ENCODE results near the gene MAD1L1.

Gene MAD1L1

DNA sequence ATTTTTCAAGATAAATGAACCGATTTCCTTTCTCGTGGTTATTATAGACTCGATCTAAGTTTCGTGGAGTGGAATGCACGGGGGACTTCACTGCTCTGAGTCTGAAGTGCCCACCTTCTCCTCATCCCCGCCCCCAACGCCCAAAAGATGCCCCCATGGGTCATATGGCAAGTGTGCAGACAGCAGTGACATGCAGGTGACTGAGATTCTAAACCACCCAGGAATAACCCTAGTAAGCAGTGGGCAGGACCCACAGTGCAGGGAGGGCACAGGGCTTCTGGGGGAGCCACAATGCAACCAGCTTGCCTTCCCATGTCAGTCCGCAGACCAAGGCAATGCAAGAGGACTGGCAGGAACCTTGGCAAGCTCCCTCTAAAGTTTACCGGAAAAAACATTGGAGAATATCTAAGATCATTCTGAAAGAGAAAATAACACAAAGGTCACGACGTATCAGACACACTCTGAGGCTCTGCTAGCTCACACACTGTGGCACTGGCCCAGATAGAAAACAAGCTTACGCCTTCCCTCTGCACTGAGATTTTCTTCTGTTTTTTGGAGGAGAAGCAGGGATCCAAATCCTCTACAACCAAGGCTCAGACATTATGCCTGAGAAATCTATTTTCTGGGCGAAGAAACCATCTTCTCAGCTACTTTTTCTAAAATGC lies 239.6 kb downstream of the MAD1L1 start:
- H3K36me3 ChIP-seq (ENCODE audit: control insufficient read depth in 1 of 2, insufficient read depth in 2 of 2, low read length in 2 of 2), result peaks cover 0 to 2% of the 10 kb centered on the region in 2 experiments
- H3K23ac ChIP-seq (ENCODE audit: low read length), result no peak overlapping the region
- no peak overlapping the region for H3K14ac ChIP-seq (ENCODE audit: low read length)
- H3K79me2 ChIP-seq (ENCODE audit: control insufficient read depth, insufficient read depth, low read length, poor library complexity), result no peaks in the 10 kb centered on the region
- no peak overlapping the region for H3K4me2 ChIP-seq (ENCODE audit: low read length)
- no peak overlapping the region for H3K9ac ChIP-seq (ENCODE audit: low read length)
- H3K79me1 ChIP-seq (ENCODE audit: low read length), result no peaks in the 10 kb centered on the region
- H3K4me3 ChIP-seq (ENCODE audit: low read depth, low read length), result no peak overlapping the region
- no peak overlapping the region for H2AK5ac ChIP-seq (ENCODE audit: low read length)
- WGBS (ENCODE audit: extremely low coverage, insufficient coverage, insufficient read length), result no CpG with 5 or more reads among the region's 13 CpGs
- no peak overlapping the region for H2BK5ac ChIP-seq (ENCODE audit: low read depth, low read length, poor library complexity)
- no peak overlapping the region for H2AFZ ChIP-seq (ENCODE audit: insufficient read depth, low read length, poor library complexity)
- DNase-seq, result no peak
- no peaks in the 10 kb centered on the region for H3K4me1 ChIP-seq (ENCODE audit: control insufficient read depth in 1 of 2, insufficient read depth in 2 of 2, low read length in 2 of 2)
- no peak overlapping the region for H4K91ac ChIP-seq (ENCODE audit: low read depth, low read length)
- H3K9me3 ChIP-seq (ENCODE audit: insufficient read depth, low read depth, low read length), result no peaks in the 10 kb centered on the region
- H4K8ac ChIP-seq (ENCODE audit: low read depth, low read length), result no peak overlapping the region
- H2BK120ac ChIP-seq (ENCODE audit: insufficient read depth, low read length, poor library complexity), result no peak overlapping the region
- H3K4ac ChIP-seq (ENCODE audit: low read depth, low read length), result no peak overlapping the region
- no peak overlapping the region for H4K12ac ChIP-seq (ENCODE audit: low read depth, low read length)
- no peak overlapping the region for H2BK12ac ChIP-seq (ENCODE audit: low read length)
- no peak overlapping the region for H3K18ac ChIP-seq (ENCODE audit: low read length)
- no peak overlapping the region for H3K27ac ChIP-seq (ENCODE audit: low read depth, low read length)
- no peaks in the 10 kb centered on the region for H3K27me3 ChIP-seq (ENCODE audit: insufficient read depth, low read length)

DNA sequence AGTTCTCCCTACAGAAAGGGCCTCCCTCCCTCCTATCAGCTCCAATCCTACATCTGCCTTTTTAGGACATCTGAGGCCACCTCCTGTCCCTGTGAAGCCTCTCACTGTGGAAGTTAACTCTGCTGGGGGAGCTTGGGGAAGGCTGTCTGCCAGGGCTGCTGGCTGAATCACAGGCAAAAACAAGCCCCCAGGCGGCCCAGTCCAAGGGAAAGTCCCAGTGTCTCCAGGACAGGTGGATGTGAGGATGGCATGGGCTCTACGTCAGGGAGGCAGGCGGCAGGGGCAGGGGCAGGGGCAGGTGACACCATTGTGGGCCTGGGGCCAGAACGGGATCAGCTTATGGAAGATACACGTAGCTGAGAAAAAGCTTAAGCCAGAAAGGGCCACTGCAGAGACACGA lies 240.2 kb downstream of the MAD1L1 start:
- no peak overlapping the region for H2BK12ac ChIP-seq (ENCODE audit: low read length)
- H3K27me3 ChIP-seq (ENCODE audit: insufficient read depth, low read length), result no peaks in the 10 kb centered on the region
- no peak overlapping the region for H2BK5ac ChIP-seq (ENCODE audit: low read depth, low read length, poor library complexity)
- H3K27ac ChIP-seq (ENCODE audit: low read depth, low read length), result no peak overlapping the region
- no peak overlapping the region for H4K91ac ChIP-seq (ENCODE audit: low read depth, low read length)
- H4K12ac ChIP-seq (ENCODE audit: low read depth, low read length), result no peak overlapping the region
- no peak for DNase-seq
- H3K4ac ChIP-seq (ENCODE audit: low read depth, low read length), result no peak overlapping the region
- no peaks in the 10 kb centered on the region for H3K79me2 ChIP-seq (ENCODE audit: control insufficient read depth, insufficient read depth, low read length, poor library complexity)
- H3K4me1 ChIP-seq (ENCODE audit: control insufficient read depth in 1 of 2, insufficient read depth in 2 of 2, low read length in 2 of 2), result no peaks in the 10 kb centered on the region
- H2AK5ac ChIP-seq (ENCODE audit: low read length), result no peak overlapping the region
- H4K8ac ChIP-seq (ENCODE audit: low read depth, low read length), result no peak overlapping the region
- no peak overlapping the region for H3K4me3 ChIP-seq (ENCODE audit: low read depth, low read length)
- no peak overlapping the region for H3K14ac ChIP-seq (ENCODE audit: low read length)
- H2AFZ ChIP-seq (ENCODE audit: insufficient read depth, low read length, poor library complexity), result no peak overlapping the region
- H3K36me3 ChIP-seq (ENCODE audit: control insufficient read depth in 1 of 2, insufficient read depth in 2 of 2, low read length in 2 of 2), result peaks cover 0 to 2% of the 10 kb centered on the region in 2 experiments
- no peak overlapping the region for H3K18ac ChIP-seq (ENCODE audit: low read length)
- no peak overlapping the region for H3K9ac ChIP-seq (ENCODE audit: low read length)
- H3K79me1 ChIP-seq (ENCODE audit: low read length), result no peaks in the 10 kb centered on the region
- H3K23ac ChIP-seq (ENCODE audit: low read length), result no peak overlapping the region
- H3K9me3 ChIP-seq (ENCODE audit: insufficient read depth, low read depth, low read length), result no peaks in the 10 kb centered on the region
- no peak overlapping the region for H3K4me2 ChIP-seq (ENCODE audit: low read length)
- WGBS (ENCODE audit: extremely low coverage, insufficient coverage, insufficient read length), result no CpG with 5 or more reads among the region's 6 CpGs
- no peak overlapping the region for H2BK120ac ChIP-seq (ENCODE audit: insufficient read depth, low read length, poor library complexity)

DNA sequence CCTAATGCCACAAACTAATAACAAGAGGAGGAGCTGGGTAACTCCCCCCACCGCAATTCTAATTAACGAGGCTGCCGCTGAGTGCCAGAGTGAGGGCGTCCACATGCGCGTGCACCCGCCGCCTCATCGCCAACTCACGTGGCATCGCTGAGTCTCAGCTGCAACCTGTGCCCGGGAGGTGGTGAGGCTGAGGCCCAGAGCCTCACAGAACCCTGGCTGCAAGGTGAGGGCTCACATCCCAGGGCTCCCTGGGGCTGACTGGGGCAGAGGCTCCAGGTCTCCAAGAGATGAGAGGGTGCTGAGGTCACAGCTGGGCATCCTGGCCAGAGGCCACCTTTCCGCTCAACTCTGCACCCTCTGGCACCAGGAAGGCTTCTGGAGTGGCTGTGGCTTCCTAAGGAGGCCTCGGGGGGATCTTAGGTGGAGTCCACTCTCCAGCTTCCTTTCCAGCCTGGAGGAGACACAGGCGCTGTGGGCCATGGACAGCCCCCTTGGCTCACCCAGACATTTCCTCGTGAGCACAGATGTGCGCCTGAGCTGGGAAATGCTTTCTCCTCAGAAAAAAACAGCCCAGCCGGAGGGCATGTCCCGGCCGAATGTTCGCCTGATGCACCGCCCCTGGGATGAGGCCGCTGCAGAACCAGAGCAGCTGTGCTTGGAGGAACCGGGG lies 242.6 kb downstream of the MAD1L1 start:
- H3K18ac ChIP-seq (ENCODE audit: low read length), result no peak overlapping the region
- H3K79me2 ChIP-seq (ENCODE audit: control insufficient read depth, insufficient read depth, low read length, poor library complexity), result no peaks in the 10 kb centered on the region
- no peak for DNase-seq
- H3K79me1 ChIP-seq (ENCODE audit: low read length), result no peaks in the 10 kb centered on the region
- no peak overlapping the region for H2AFZ ChIP-seq (ENCODE audit: insufficient read depth, low read length, poor library complexity)
- H3K4me3 ChIP-seq (ENCODE audit: low read depth, low read length), result no peak overlapping the region
- no peak overlapping the region for H4K12ac ChIP-seq (ENCODE audit: low read depth, low read length)
- H3K27me3 ChIP-seq (ENCODE audit: insufficient read depth, low read length), result no peaks in the 10 kb centered on the region
- no peak overlapping the region for H4K8ac ChIP-seq (ENCODE audit: low read depth, low read length)
- no peak overlapping the region for H2BK12ac ChIP-seq (ENCODE audit: low read length)
- no peak overlapping the region for H2BK5ac ChIP-seq (ENCODE audit: low read depth, low read length, poor library complexity)
- peaks cover 1 to 2% of the 10 kb centered on the region in 2 experiments for H3K4me1 ChIP-seq (ENCODE audit: control insufficient read depth in 1 of 2, insufficient read depth in 2 of 2, low read length in 2 of 2)
- H3K36me3 ChIP-seq (ENCODE audit: control insufficient read depth in 1 of 2, insufficient read depth in 2 of 2, low read length in 2 of 2), result peaks cover 0 to 2% of the 10 kb centered on the region in 2 experiments
- no peak overlapping the region for H2BK120ac ChIP-seq (ENCODE audit: insufficient read depth, low read length, poor library complexity)
- H3K9ac ChIP-seq (ENCODE audit: low read length), result no peak overlapping the region
- no peak overlapping the region for H3K4ac ChIP-seq (ENCODE audit: low read depth, low read length)
- no peaks in the 10 kb centered on the region for H3K9me3 ChIP-seq (ENCODE audit: insufficient read depth, low read depth, low read length)
- no peak overlapping the region for H3K23ac ChIP-seq (ENCODE audit: low read length)
- H3K27ac ChIP-seq (ENCODE audit: low read depth, low read length), result no peak overlapping the region
- no peak overlapping the region for H4K91ac ChIP-seq (ENCODE audit: low read depth, low read length)
- no peak overlapping the region for H3K4me2 ChIP-seq (ENCODE audit: low read length)
- H2AK5ac ChIP-seq (ENCODE audit: low read length), result no peak overlapping the region
- no CpG with 5 or more reads among the region's 24 CpGs for WGBS (ENCODE audit: extremely low coverage, insufficient coverage, insufficient read length)
- no peak overlapping the region for H3K14ac ChIP-seq (ENCODE audit: low read length)

DNA sequence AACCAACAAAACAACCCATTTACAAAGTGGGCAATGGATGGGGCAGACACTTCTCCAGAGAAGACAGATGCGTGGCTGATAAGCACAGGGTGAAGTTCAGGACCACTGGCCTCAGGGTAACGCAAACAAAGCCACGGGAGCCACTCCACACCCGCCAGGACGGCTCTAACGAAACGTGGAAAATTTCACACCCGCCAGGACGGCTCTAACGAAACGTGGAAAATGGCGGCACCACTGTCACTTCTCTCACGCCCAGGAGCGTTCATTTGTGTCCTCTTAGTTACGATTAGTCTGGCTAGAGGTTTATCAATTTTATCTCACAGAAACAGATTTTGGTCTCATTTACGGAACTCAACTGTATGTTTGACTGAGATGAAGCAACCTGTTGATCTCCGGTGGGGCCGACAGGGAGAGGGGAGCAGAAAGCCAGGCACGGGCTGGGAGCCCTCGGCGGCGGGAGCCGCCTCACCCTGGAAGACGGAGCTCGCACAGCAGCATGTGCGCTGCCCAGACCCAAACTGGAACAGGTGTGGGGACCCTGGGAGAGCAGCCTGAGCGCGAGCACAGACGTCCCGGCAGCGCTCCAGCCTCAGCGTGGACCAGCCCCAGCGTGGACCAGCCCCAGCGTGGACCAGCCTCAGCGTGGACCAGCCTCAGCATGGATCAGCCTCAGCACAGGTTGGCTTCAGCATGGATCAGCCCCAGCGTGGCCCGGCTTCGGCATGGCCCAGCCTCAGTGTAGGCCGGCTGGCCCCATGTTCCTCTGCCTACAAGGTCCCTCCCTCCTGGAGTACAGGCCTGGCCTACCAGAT lies 243.5 kb downstream of the MAD1L1 start:
- no CpG with 5 or more reads among the region's 39 CpGs for WGBS (ENCODE audit: extremely low coverage, insufficient coverage, insufficient read length)
- Histone ChIP-seq H4K8ac (ENCODE audit: low read depth, low read length) (no peak overlapping the region), H3K79me1 (ENCODE audit: low read length) (no peaks in the 10 kb centered on the region), H3K4ac (ENCODE audit: low read depth, low read length) (no peak overlapping the region), H2AFZ (ENCODE audit: insufficient read depth, low read length, poor library complexity) (no peak overlapping the region), H2BK120ac (ENCODE audit: insufficient read depth, low read length, poor library complexity) (no peak overlapping the region), H3K9me3 (ENCODE audit: insufficient read depth, low read depth, low read length) (no peaks in the 10 kb centered on the region), H4K12ac (ENCODE audit: low read depth, low read length) (no peak overlapping the region), H3K4me3 (ENCODE audit: low read depth, low read length) (no peak overlapping the region), H2BK5ac (ENCODE audit: low read depth, low read length, poor library complexity) (no peak overlapping the region), H2BK12ac (ENCODE audit: low read length) (no peak overlapping the region), H3K79me2 (ENCODE audit: control insufficient read depth, insufficient read depth, low read length, poor library complexity) (no peaks in the 10 kb centered on the region), H3K9ac (ENCODE audit: low read length) (no peak overlapping the region), H3K23ac (ENCODE audit: low read length) (no peak overlapping the region), H4K91ac (ENCODE audit: low read depth, low read length) (no peak overlapping the region), H3K36me3 (ENCODE audit: control insufficient read depth in 1 of 2, insufficient read depth in 2 of 2, low read length in 2 of 2) (peaks cover 0 to 2% of the 10 kb centered on the region in 2 experiments), H3K27me3 (ENCODE audit: insufficient read depth, low read length) (no peaks in the 10 kb centered on the region), H3K18ac (ENCODE audit: low read length) (no peak overlapping the region), H3K27ac (ENCODE audit: low read depth, low read length) (no peak overlapping the region), H3K4me1 (ENCODE audit: control insufficient read depth in 1 of 2, insufficient read depth in 2 of 2, low read length in 2 of 2) (peaks cover 4 to 5% of the 10 kb centered on the region in 2 experiments), H3K14ac (ENCODE audit: low read length) (no peak overlapping the region), H3K4me2 (ENCODE audit: low read length) (no peak overlapping the region), H2AK5ac (ENCODE audit: low read length) (no peak overlapping the region)
- no peak for DNase-seq

Measured in trophoblast cell (in vitro differentiated cells and primary cell).